Spinal cord (tissue), 10 donors: ENCODE data around the gene ANXA5. TPM values are rescaled to one million over a fixed set of nuclear protein-coding genes. Genes with fewer than 3 reads are reported as not detected.

Experiments used
- DNase-seq, 6 donors: peaks; one replicate each; pipeline versions ENCODE4 v3.0.0 to v3.0.0-alpha.2; 2013 to 2015; ENCODE audit warnings: low spot score in 6 of 6, low read depth in 4 of 6
- H3K27ac ChIP-seq: one replicate; pipeline ENCODE4 v1.5.1; 2013; ENCODE audit warnings: low read depth, low read length, control low read depth
- H3K27me3 ChIP-seq: one replicate; pipeline ENCODE4 v1.6.1; 2013; ENCODE audit warnings: low read length; ENCODE audit not compliant: control insufficient read depth, insufficient read depth
- H3K36me3 ChIP-seq: one replicate; pipeline ENCODE4 v1.6.1; 2013; ENCODE audit warnings: low read length; ENCODE audit not compliant: control insufficient read depth, insufficient read depth
- H3K4me1 ChIP-seq: one replicate; pipeline ENCODE4 v1.6.1; 2013; ENCODE audit warnings: low read length; ENCODE audit not compliant: control insufficient read depth, insufficient read depth
- H3K4me3 ChIP-seq: one replicate; pipeline ENCODE4 v1.5.1; 2013; ENCODE audit warnings: low read depth, low read length, control low read depth
- H3K9me3 ChIP-seq: one replicate; pipeline ENCODE4 v1.6.1; 2013; ENCODE audit warnings: low read length; ENCODE audit not compliant: control insufficient read depth, insufficient read depth
- WGBS: methylation state at CpG from one replicate; pipeline ENCODE4 v1.1.5; 2013; ENCODE audit warnings: missing lambda C conversion rate; ENCODE audit not compliant: insufficient coverage; 5-methylcytosine and 5-hydroxymethylcytosine counted together
- polyA plus RNA-seq, 2 donors: library from polyadenylated mRNA; unstranded; fragments of 120-200 nt; gene quantifications; one replicate each; pipeline ENCODE4 v1.2.1, GENCODE V29; 2013; ENCODE audit not compliant: insufficient read length in 2 of 2
- total RNA-seq, 2 donors: library from RNA; depleted of rRNA in 1 of 2; stranded (reverse); fragments of 120-200 nt in 1 of 2; fragments of >200 nt in 1 of 2; gene quantifications; one replicate each; pipeline versions ENCODE4 v1.2.3 to v1.2.4, GENCODE V29; 2013 to 2014
- donor health status: healthy.

ANXA5 gene
- total and polyA plus RNA-seq, 4 donors, result 217 to 385 (median 352) TPM

DNA sequence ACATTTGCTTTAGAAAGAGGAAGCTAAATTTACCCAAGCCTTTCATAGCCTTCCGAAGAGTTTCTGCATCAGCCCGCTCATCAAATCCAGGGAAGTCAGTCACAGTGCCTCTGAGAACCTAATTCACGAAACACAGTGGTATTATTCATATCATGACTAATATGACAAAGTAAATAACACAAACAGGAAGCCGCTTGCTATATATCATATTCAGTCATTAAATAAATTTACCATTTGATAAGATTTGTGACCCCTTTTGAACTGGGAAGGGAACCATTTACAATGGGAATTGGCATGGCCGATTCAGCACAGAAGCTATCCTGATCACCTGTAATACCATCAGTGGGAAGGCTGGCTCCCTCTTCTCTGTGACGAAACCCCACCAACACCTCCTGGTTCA lies 10.5 kb downstream of the ANXA5 start:
- DNase-seq, result no peak
- Histone ChIP-seq H3K27ac (no peak overlapping the region), H3K36me3 (no peaks in the 10 kb centered on the region), H3K9me3 (no peaks in the 10 kb centered on the region), H3K4me1 (no peaks in the 10 kb centered on the region), H3K27me3 (no peaks in the 10 kb centered on the region), H3K4me3 (no peak overlapping the region)
- WGBS, result 83% methylated on average over 2 of the region's 6 CpGs

- Histone ChIP-seq H3K4me1 (no peaks in the 10 kb centered on the region), H3K36me3 (no peaks in the 10 kb centered on the region), H3K4me3 (no peak overlapping the region), H3K27ac (no peak overlapping the region), H3K27me3 (no peaks in the 10 kb centered on the region), H3K9me3 (no peaks in the 10 kb centered on the region)
- 100% methylated on average over 2 of the region's 2 CpGs for WGBS
- DNase-seq, result no peak
These were observed 11.5 kb downstream of the ANXA5 start for GRCh38 chr4:121685257-121685656.

DNA sequence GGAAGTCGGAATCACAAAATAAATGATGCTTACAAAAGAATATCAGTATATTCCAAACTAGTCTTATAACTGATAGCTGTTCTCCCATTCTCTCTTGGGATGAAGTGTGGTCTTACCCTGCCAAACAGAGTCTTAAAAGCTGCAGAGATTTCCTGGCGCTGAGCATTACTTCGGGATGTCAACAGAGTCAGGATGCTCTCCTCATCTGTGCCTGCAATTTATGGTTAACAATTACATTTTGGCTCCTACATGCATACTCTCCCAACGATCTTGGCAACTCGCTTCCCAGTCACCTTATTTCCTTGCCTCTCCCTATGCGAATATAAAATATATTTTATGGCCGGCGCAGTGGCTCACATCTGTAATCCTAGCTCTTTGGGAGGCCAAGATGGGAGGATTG lies 12.2 kb downstream of the ANXA5 start:
- Histone ChIP-seq H3K27ac (no peak overlapping the region), H3K9me3 (no peaks in the 10 kb centered on the region), H3K4me1 (no peaks in the 10 kb centered on the region), H3K36me3 (no peaks in the 10 kb centered on the region), H3K27me3 (no peaks in the 10 kb centered on the region), H3K4me3 (no peak overlapping the region)
- peak in 1 of 6 donors; percentile 46 for DNase-seq
- 81% methylated on average over 3 of the region's 8 CpGs for WGBS

- Histone ChIP-seq H3K27me3 (no peaks in the 10 kb centered on the region), H3K4me1 (no peaks in the 10 kb centered on the region), H3K4me3 (no peak overlapping the region), H3K36me3 (no peaks in the 10 kb centered on the region), H3K9me3 (no peaks in the 10 kb centered on the region), H3K27ac (no peak overlapping the region)
- no peak for DNase-seq
- WGBS, result no CpG with 5 or more reads among the region's 1 CpG
These were observed 12.8 kb downstream of the ANXA5 start for GRCh38 chr4:121684016-121684415.

DNA sequence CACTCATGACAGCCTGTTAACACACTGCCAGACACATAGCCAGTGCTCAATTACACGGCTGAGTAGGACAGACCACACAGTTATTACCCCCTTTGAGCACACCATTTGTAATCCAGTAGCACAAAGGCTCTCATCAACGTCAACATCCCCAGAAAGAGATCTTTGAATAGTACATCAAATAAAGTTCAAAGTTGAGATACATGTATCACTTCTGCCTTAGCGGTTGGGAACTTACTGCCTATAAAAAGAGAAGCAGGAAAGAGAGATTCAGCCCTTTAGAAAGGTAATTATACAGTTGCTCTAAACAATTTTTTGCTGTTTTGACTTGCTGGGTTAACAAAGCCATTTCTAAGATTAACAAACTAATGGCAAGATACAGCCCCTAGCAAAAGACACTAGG lies 16.2 kb downstream of the ANXA5 start:
- H3K27ac ChIP-seq, result no peak overlapping the region
- H3K27me3 ChIP-seq, result no peaks in the 10 kb centered on the region
- H3K4me3 ChIP-seq, result no peak overlapping the region
- no peaks in the 10 kb centered on the region for H3K4me1 ChIP-seq
- no CpG with 5 or more reads among the region's 3 CpGs for WGBS
- no peak for DNase-seq
- peaks cover 4% of the 10 kb centered on the region for H3K36me3 ChIP-seq
- H3K9me3 ChIP-seq, result no peaks in the 10 kb centered on the region

- Histone ChIP-seq H3K4me3 (no peak overlapping the region), H3K36me3 (peaks cover 4% of the 10 kb centered on the region), H3K9me3 (no peaks in the 10 kb centered on the region), H3K4me1 (no peaks in the 10 kb centered on the region), H3K27ac (no peak overlapping the region), H3K27me3 (no peaks in the 10 kb centered on the region)
- DNase-seq, result no peak
- 100% methylated on average over 1 of the region's 4 CpGs for WGBS
These were observed 16.8 kb downstream of the ANXA5 start for GRCh38 chr4:121679951-121680350.

DNA sequence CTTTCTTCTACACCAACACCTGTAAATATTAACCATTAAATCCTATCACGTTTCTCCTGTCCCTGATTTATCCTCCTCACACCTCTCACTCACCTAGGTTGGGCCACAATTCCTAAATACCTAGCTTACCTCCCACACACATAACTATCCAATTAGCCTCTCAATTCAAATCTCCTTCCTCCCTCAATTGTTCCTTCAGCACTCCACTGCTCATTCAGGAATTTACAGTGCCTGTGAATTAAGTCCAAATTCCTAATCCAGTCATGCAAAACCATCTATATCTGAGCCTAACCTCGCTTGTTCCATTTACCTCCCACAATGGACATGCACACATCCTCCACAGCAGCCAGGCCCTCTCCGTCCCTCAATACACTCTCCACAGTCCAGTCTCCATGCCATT lies 17.5 kb downstream of the ANXA5 start:
- H3K36me3 ChIP-seq, result peaks cover 4% of the 10 kb centered on the region
- no peak overlapping the region for H3K4me3 ChIP-seq
- H3K4me1 ChIP-seq, result no peaks in the 10 kb centered on the region
- 100% methylated on average over 2 of the region's 3 CpGs for WGBS
- no peak overlapping the region for H3K27ac ChIP-seq
- no peak for DNase-seq
- no peaks in the 10 kb centered on the region for H3K27me3 ChIP-seq
- H3K9me3 ChIP-seq, result no peaks in the 10 kb centered on the region

DNA sequence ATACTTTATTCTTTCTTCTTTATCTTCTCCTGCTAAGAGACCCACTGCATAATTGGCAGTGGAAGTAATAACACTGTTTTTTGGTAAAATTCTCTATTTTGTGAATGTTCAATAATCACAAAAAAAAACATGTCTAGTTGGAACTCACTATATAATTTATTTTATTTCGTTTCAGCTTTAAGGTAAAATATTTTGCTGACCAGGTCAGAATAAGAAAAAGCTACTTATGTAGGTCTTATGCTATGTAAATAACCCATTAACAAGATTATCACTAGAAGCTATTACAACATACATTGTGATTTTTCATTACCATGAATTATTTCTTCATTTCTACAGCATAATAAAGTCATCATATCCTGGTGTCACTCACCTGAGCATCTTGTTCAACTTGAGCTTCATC lies 19.3 kb downstream of the ANXA5 start:
- peaks cover 4% of the 10 kb centered on the region for H3K36me3 ChIP-seq

GRCh38 chr4:121676345-121677075 lies 20.3 kb downstream of the ANXA5 start:
- Histone ChIP-seq H3K4me3 (no peak overlapping the region), H3K36me3 (peaks cover 4% of the 10 kb centered on the region), H3K27me3 (no peaks in the 10 kb centered on the region), H3K4me1 (no peaks in the 10 kb centered on the region), H3K9me3 (no peaks in the 10 kb centered on the region), H3K27ac (no peak overlapping the region)
- WGBS, result 59% methylated on average over 3 of the region's 6 CpGs
- no peak for DNase-seq

More for the DNA sequence above, 19.3 kb downstream of the ANXA5 start:
- Histone ChIP-seq H3K4me3 (no peak overlapping the region), H3K27ac (no peak overlapping the region), H3K9me3 (no peaks in the 10 kb centered on the region), H3K4me1 (no peaks in the 10 kb centered on the region), H3K27me3 (no peaks in the 10 kb centered on the region)
- no CpG with 5 or more reads among the region's 1 CpG for WGBS
- no peak for DNase-seq

GRCh38 chr4:121675715-121676114 lies 21.1 kb downstream of the ANXA5 start:
- DNase-seq, result peak in 1 of 6 donors; percentile 33
- H3K36me3 ChIP-seq, result peaks cover 4% of the 10 kb centered on the region
- no peak overlapping the region for H3K27ac ChIP-seq
- WGBS, result 67% methylated on average over 2 of the region's 2 CpGs
- no peaks in the 10 kb centered on the region for H3K4me1 ChIP-seq
- no peaks in the 10 kb centered on the region for H3K27me3 ChIP-seq
- H3K9me3 ChIP-seq, result no peaks in the 10 kb centered on the region
- no peak overlapping the region for H3K4me3 ChIP-seq
